Neutrophil (primary cell): ENCODE results near the gene CSF1R.
"Not testable (repeated sequence)": the region's sequence is repeated elsewhere in the genome, so short reads cannot be mapped to it uniquely, and the experiment has no call there.

Experiments
- H3K27ac ChIP-seq: fragments of 200-600 bp; sonication (generic); 2 replicates; pipeline ENCODE4 v1.5.1; 2016; ENCODE audit warnings: mild to moderate bottlenecking, moderate library complexity
- H3K27me3 ChIP-seq: fragments of 200-600 bp; sonication (generic); 2 replicates; pipeline ENCODE4 v1.6.0; 2016; ENCODE audit warnings: mild to moderate bottlenecking
- H3K36me3 ChIP-seq: fragments of 200-600 bp; sonication (generic); 2 replicates; pipeline ENCODE4 v1.5.1; 2017
- H3K4me1 ChIP-seq, 2 experiments: fragments of 200-600 bp in 1 of 2; sonication (generic) in 1 of 2; 1 replicate in 1 of 2; 2 replicates in 1 of 2; pipeline versions ENCODE4 v1.5.1 to v1.6.1; 2013 to 2016; ENCODE audit warnings: low read depth in 1 of 2, low read length in 1 of 2, mild to moderate bottlenecking in 1 of 2, moderate library complexity in 1 of 2; ENCODE audit not compliant: control insufficient read depth in 1 of 2, insufficient read depth in 1 of 2
- H3K4me3 ChIP-seq, 2 experiments: fragments of 200-600 bp in 1 of 2; sonication (generic) in 1 of 2; 1 replicate in 1 of 2; 2 replicates in 1 of 2; pipeline ENCODE4 v1.5.1; 2013 to 2016; ENCODE audit warnings: low read depth in 1 of 2, low read length in 1 of 2, mild to moderate bottlenecking in 1 of 2, moderate library complexity in 1 of 2
- H3K9me3 ChIP-seq: fragments of 200-600 bp; sonication (generic); 2 replicates; pipeline ENCODE4 v1.5.1; 2016
- TF ChIP-seq, protein P1 (sequence below): fragments of 200-600 bp; sonication (generic); IDR thresholded peaks from 2 replicates; pipeline ENCODE4 v1.5.1; 2016; ENCODE audit warnings: antibody characterized with exemption

CSF1R gene

DNA sequence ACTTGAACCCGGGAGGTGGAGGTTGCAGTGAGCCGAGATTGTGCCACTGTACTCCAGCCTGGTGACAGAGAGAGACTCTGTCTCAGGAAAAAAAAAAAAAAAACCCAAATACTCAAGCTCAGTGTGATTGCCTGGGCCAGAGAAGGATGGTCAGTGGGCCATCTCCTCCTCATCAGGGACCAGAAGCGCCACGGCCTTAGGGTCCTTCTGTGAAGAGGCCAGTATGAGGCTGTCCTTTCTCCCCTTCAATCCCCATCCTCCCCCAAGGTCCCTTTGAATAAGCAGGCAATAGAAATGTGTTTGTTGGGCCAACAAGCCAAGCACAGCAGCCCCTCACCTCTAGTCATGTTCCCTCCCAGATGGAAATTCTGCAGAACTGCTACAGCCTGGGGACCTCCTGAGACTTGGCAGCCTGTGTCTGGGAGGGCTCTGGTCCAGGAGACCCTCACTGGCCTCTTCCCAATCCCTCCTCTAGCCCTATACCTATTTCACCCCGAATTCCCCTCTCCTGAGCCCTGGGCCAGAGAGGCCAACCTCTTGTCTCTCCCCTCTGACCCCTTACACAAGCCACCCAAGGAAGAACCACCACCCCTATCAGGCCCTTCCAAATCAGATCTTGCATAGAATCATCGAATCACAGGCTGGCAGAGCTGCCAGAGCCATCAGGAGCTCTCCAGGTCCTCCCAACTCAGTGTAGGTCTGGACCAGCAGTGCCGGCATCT is 1.0 kb downstream of the CSF1R start:
- Histone ChIP-seq H3K4me1 (peaks cover 50 to 55% of the 10 kb centered on the region in 2 experiments), H3K36me3 (peaks cover 12% of the 10 kb centered on the region), H3K4me3 (peak overlapping the region; percentile 58 to 70), H3K9me3 (no peaks in the 10 kb centered on the region), H3K27me3 (no peaks in the 10 kb centered on the region), H3K27ac (peak overlapping the region; percentile 70)
- TF ChIP-seq, protein P1, sequence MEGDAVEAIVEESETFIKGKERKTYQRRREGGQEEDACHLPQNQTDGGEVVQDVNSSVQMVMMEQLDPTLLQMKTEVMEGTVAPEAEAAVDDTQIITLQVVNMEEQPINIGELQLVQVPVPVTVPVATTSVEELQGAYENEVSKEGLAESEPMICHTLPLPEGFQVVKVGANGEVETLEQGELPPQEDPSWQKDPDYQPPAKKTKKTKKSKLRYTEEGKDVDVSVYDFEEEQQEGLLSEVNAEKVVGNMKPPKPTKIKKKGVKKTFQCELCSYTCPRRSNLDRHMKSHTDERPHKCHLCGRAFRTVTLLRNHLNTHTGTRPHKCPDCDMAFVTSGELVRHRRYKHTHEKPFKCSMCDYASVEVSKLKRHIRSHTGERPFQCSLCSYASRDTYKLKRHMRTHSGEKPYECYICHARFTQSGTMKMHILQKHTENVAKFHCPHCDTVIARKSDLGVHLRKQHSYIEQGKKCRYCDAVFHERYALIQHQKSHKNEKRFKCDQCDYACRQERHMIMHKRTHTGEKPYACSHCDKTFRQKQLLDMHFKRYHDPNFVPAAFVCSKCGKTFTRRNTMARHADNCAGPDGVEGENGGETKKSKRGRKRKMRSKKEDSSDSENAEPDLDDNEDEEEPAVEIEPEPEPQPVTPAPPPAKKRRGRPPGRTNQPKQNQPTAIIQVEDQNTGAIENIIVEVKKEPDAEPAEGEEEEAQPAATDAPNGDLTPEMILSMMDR = no peak

DNA sequence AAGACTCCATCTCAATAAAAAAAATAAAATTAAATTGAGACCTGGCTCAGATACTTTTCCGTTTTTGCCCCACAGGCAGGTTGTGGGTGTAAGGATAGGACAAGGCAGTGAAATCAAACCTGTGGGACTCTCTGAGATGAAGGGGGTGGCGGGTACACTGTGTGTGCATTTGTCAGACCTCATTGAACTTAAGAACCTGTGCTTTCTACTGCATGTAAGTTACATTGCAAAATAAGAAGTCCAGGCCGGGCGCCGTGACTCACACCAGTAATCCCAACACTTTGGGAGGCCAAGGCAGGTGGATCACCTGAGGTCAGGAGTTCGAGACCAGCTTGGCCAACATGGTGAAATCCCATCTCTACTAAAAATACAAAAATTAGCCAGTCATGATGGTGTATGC is 1.6 kb downstream of the CSF1R start:
- Histone ChIP-seq H3K4me3 (peak overlapping the region; percentile 58 to 70), H3K4me1 (peaks cover 50 to 55% of the 10 kb centered on the region in 2 experiments), H3K36me3 (peaks cover 18% of the 10 kb centered on the region)
- not testable (repeated sequence) for H3K27me3 ChIP-seq, H3K9me3 ChIP-seq, H3K27ac ChIP-seq

DNA sequence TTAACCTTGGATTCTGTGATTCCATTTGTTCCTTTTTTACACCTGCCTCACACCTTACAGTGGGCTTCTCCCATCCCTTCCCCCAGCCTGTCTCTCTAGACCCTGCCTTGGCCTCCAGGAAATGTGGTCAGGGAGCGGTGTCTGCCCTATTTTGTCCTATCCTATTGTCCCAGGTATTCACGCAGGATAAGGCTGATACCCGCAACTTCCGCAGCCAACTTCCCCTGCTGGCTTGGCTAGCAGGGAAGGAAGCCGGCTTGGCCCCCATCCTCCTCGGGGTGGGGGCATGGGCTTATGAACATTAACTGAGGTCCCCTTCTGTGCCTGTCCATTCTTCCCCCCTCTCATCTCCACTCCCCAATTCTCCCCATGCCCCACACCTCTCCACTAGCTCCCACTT is 3.5 kb downstream of the CSF1R start:
- no peaks in the 10 kb centered on the region for H3K27me3 ChIP-seq
- H3K9me3 ChIP-seq = no peaks in the 10 kb centered on the region
- H3K36me3 ChIP-seq = peaks cover 37% of the 10 kb centered on the region
- peak overlapping the region; percentile 22 to 42 for H3K4me3 ChIP-seq
- peak overlapping the region; percentile 61 for H3K27ac ChIP-seq
- TF ChIP-seq, protein P1 = no peak
- peaks cover 50 to 55% of the 10 kb centered on the region in 2 experiments for H3K4me1 ChIP-seq

DNA sequence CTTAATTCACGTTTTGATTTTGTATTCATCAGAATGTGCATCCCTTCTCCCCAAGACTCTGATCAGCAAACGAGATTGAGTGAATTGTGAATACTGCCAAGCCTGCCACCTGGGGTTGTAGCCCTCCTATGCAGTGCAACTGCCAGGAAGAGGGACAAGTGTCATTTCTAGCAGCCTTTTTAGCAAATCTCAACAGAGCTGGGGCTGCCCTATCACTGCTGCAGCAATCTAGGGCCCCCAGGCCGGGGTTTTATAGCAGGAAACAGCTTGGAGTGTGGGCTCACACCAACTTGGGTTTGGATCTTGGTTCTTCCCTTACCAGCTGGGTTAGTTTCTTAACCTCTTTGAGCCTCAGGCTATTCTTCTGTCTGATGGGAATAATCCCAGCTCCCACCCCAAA is 4.0 kb downstream of the CSF1R start:
- no peaks in the 10 kb centered on the region for H3K9me3 ChIP-seq
- H3K4me1 ChIP-seq = peaks cover 50 to 55% of the 10 kb centered on the region in 2 experiments
- H3K36me3 ChIP-seq = peaks cover 42% of the 10 kb centered on the region
- TF ChIP-seq, protein P1 = no peak
- H3K27ac ChIP-seq = peak overlapping the region; percentile 61
- no peaks in the 10 kb centered on the region for H3K27me3 ChIP-seq
- H3K4me3 ChIP-seq = peak overlapping the region in 1 of 2 experiments; percentile 42

DNA sequence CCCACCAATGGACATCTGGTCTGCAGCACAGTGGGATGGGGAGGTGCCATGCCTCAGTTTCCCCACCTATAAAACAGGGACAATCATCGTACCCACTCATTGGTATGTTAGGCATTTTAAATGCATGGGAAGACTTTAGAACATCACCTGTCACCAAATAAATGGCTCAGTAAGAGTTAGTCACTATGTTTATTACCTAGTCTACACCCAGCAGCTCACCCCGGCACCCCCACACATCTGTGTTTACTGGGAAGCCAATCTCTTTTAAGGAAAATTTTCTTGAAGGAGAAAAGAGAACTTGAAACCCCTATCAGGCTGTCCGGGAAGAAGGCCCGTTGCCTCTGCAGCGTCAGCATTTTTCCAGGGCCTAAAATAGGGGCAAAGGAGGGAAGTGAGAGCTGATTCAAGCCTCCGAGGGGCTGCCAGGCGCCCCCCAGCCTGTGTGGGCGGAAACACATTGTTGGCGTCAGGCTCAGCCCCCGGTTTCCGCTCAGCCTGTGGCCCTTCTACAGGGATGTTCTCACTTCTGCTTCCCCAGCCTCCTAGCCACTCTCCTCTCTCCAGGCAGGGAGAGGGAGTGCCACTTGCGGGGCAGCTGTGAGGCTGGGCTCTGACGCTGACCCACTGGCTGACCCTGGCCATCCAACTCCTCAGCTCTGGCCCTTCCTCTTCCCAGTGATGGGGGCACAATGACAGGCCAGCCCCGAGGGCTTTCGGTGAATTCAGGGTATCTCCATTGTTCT is 4.6 kb downstream of the CSF1R start:
- Histone ChIP-seq H3K4me1 (peaks cover 45 to 49% of the 10 kb centered on the region in 2 experiments), H3K27me3 (no peaks in the 10 kb centered on the region), H3K27ac (peak overlapping the region; percentile 61), H3K9me3 (no peaks in the 10 kb centered on the region), H3K36me3 (peaks cover 49% of the 10 kb centered on the region), H3K4me3 (peak overlapping the region in 1 of 2 experiments; percentile 42)
- TF ChIP-seq, protein P1 = no peak
